Activated CD4-positive, alpha-beta T cell treated with anti-CD3 and anti-CD28 coated beads for 36 hours (primary cell): ENCODE results near the gene YPEL4. TPM values are rescaled to one million over a fixed set of nuclear protein-coding genes. Genes with fewer than 3 reads are reported as not detected.
A peak's percentile ranks its signal among the peaks of the same experiment; 100 is the strongest.

ENCODE experiments used
- ATAC-seq: fragments of 200-7000 bp; cut with Tn5 transposase; one replicate; pipeline ENCODE4 v1.10.0; 2021; ENCODE audit warnings: mild to moderate bottlenecking, moderate library complexity
- CTCF ChIA-PET: fragments of 350-600 bp; sonication (Branson Sonifier 250); formaldehyde crosslinking; loops from one replicate; lab custom pipeline; 2021; ENCODE audit warnings: antibody characterized with exemption; lab: Charles Lee
- POLR2A ChIA-PET: fragments of 350-600 bp; sonication (Branson Sonifier 250); formaldehyde crosslinking; loops from one replicate; lab custom pipeline; 2021; ENCODE audit warnings: antibody characterized with exemption, inconsistent platforms; lab: Charles Lee
- DNase-seq: peaks from one replicate; pipeline ENCODE4 v3.0.0-alpha.2; 2020
- H3K27ac Mint-ChIP-seq: one replicate; pipeline ENCODE4 v1.8.0; 2021; ENCODE audit warnings: mixed read lengths
- H3K27me3 Mint-ChIP-seq: one replicate; pipeline ENCODE4 v1.8.0; 2021; ENCODE audit warnings: mixed read lengths
- H3K36me3 Mint-ChIP-seq: one replicate; pipeline ENCODE4 v1.8.0; 2021; ENCODE audit warnings: low read depth, mixed read lengths
- H3K4me1 Mint-ChIP-seq: one replicate; pipeline ENCODE4 v1.8.0; 2021; ENCODE audit warnings: mixed read lengths
- H3K4me3 Mint-ChIP-seq: one replicate; pipeline ENCODE4 v1.8.0; 2021; ENCODE audit warnings: mild to moderate bottlenecking, moderate library complexity, mixed read lengths
- H3K9me3 Mint-ChIP-seq: one replicate; pipeline ENCODE4 v1.8.0; 2021; ENCODE audit warnings: low read depth, mixed read lengths
- intact Hi-C, 2 experiments: fragments of 100-400 bp; cut with DNase I in 1 of 2; cut with micrococcal nuclease in 1 of 2; formaldehyde crosslinking; loops; one replicate each; pipeline versions ENCODE4 v1.14.2 to v1.15.1; 2022 to 2024; cut with DNase I, micrococcal nuclease
- total RNA-seq, 2 experiments: library from RNA; stranded (reverse); gene quantifications; one replicate each; pipeline ENCODE4 v1.2.3, GENCODE V29; 2021

Gene YPEL4
- total RNA-seq, 2 experiments from 2014 or later = 0.43 to 0.47 TPM

DNA sequence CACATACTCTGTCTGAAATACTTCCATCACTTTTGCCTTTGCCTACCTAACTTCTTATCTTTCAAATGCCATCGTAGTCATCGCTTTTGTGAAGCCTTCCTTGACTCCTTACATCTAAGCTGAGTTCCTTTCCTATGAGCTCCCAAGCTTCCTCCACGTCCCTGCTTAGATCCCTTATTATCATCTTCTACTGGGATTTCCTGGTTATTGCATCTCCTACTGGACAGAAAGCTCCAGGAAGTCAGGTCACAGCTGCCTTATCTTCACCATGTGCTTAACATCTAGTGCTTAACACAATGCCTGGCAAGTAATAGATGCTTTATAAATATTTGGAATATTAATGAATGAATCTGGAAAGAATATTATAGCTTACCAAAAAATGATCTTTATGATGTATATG is 5.9 kb downstream of the YPEL4 start:
- ChIA-PET CTCF (interaction anchor here (0.6 to 7.3 kb wide), 28 partner anchors 9 to 200 kb away, joined by 3 to 80 read pairs (median 5); partner anchors contain the start of genes SLC43A1 and UBE2L6), POLR2A (interaction anchor here (0.6 kb wide), 1 partner anchor 208 kb away, joined by 4 read pairs; no protein-coding TSS in a partner anchor)
- Mint-ChIP-seq H3K36me3 (no peaks in the 10 kb centered on the region), H3K4me1 (peaks cover 24% of the 10 kb centered on the region), H3K9me3 (no peaks in the 10 kb centered on the region), H3K27me3 (peaks cover 42% of the 10 kb centered on the region), H3K27ac (no peak overlapping the region), H3K4me3 (no peak overlapping the region)
- intact Hi-C loops = loop anchor here (1.0 kb wide), 2 partner anchors 151 to 187 kb away; no protein-coding TSS in a partner anchor
- no peak for DNase-seq
- ATAC-seq = no peak

- ATAC-seq (peak; percentile 31), DNase-seq (peak; percentile 39)
- intact Hi-C loops = loop anchor here (1.0 to 2.0 kb wide), 4 partner anchors 73 to 296 kb away; no protein-coding TSS in a partner anchor
These were observed 8.5 kb downstream of the YPEL4 start for GRCh38 chr11:57641011-57641807.

GRCh38 chr11:57640068-57640800 is 9.5 kb downstream of the YPEL4 start:
- CTCF ChIA-PET = interaction anchor here (0.5 to 7.3 kb wide), 27 partner anchors 9 to 799 kb away, joined by 3 to 118 read pairs (median 5); partner anchors contain the start of genes CLP1, SLC43A1, SLC43A3 and UBE2L6
- Mint-ChIP-seq H3K36me3 (no peaks in the 10 kb centered on the region), H3K27ac (no peak overlapping the region), H3K27me3 (peaks cover 12% of the 10 kb centered on the region), H3K4me1 (peaks cover 10% of the 10 kb centered on the region), H3K9me3 (no peaks in the 10 kb centered on the region), H3K4me3 (no peak overlapping the region)
- intact Hi-C loops = loop anchor here in 1 of 2 experiments (2.0 kb wide), 2 partner anchors 147 to 295 kb away; no protein-coding TSS in a partner anchor
- POLR2A ChIA-PET = interaction anchor here (0.6 to 0.7 kb wide), 2 partner anchors 20 to 38 kb away, joined by 3 to 5 read pairs; no protein-coding TSS in a partner anchor
- DNase-seq = no peak
- no peak for ATAC-seq

More at GRCh38 chr11:57641011-57641807, 8.5 kb downstream of the YPEL4 start:
- POLR2A ChIA-PET = interaction anchor here (0.7 kb wide), 1 partner anchor 73 kb away, joined by 3 read pairs; the partner anchor contains the start of gene UBE2L6
- H3K4me1 Mint-ChIP-seq = peaks cover 10% of the 10 kb centered on the region
- CTCF ChIA-PET = interaction anchor here (0.5 to 7.3 kb wide), 28 partner anchors 10 to 296 kb away, joined by 3 to 118 read pairs (median 5); partner anchors contain the start of genes CLP1, SLC43A1, SLC43A3 and TIMM10
- H3K4me3 Mint-ChIP-seq = no peak overlapping the region
- no peaks in the 10 kb centered on the region for H3K9me3 Mint-ChIP-seq
- peaks cover 21% of the 10 kb centered on the region for H3K27me3 Mint-ChIP-seq
- no peak overlapping the region for H3K27ac Mint-ChIP-seq
- no peaks in the 10 kb centered on the region for H3K36me3 Mint-ChIP-seq

- H3K9me3 Mint-ChIP-seq = no peaks in the 10 kb centered on the region
- no peaks in the 10 kb centered on the region for H3K36me3 Mint-ChIP-seq
- peak; percentile 42 for DNase-seq
- intact Hi-C loops = loop anchor here in 1 of 2 experiments (2.0 kb wide), 2 partner anchors 147 to 295 kb away; no protein-coding TSS in a partner anchor
- ChIA-PET POLR2A (interaction anchor here (0.6 kb wide), 1 partner anchor 37 kb away, joined by 5 read pairs; no protein-coding TSS in a partner anchor), CTCF (interaction anchor here (0.7 to 7.3 kb wide), 15 partner anchors 8 to 799 kb away, joined by 3 to 118 read pairs (median 9); partner anchors contain the start of genes CLP1 and UBE2L6)
- H3K4me1 Mint-ChIP-seq = peaks cover 10% of the 10 kb centered on the region
- H3K4me3 Mint-ChIP-seq = peak overlapping the region; percentile 82
- ATAC-seq = peak; percentile 27
- H3K27ac Mint-ChIP-seq = no peak overlapping the region
- H3K27me3 Mint-ChIP-seq = peaks cover 14% of the 10 kb centered on the region
These were observed 10.2 kb downstream of the YPEL4 start for GRCh38 chr11:57639321-57640067.

DNA sequence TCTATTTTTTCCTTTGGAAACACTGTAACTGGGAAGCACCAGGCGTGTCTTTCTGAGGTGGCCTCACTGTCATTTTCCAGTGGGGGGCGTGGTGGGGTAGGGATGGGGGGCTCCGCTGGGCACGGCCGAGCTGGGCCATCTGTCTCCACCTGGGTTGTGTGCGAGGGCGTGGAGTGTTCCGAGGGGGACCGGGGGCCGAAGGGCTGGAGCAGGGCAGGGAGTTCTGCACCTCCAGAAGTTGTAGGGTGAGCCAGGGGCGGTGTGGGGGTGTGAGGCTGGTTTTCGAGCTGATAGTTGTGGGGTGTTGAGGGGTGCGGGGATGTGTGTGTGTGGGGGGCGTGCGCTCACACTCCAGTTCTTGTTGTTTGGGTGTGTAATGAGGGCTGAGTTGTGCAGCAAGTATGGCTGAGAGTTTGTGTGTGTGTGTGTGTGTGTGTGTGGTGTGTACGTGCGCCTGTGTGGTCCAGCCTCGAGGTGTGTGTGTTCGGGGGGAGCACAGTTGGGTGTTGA is 10.8 kb downstream of the YPEL4 start:
- CTCF ChIA-PET = interaction anchor here (0.7 to 7.3 kb wide), 7 partner anchors 10 to 293 kb away, joined by 3 to 118 read pairs (median 5); partner anchors contain the start of gene UBE2L6
- H3K4me1 Mint-ChIP-seq = peaks cover 10% of the 10 kb centered on the region
- H3K27me3 Mint-ChIP-seq = peaks cover 18% of the 10 kb centered on the region
- peak overlapping the region; percentile 82 for H3K4me3 Mint-ChIP-seq
- peak; percentile 17 for ATAC-seq
- H3K9me3 Mint-ChIP-seq = no peaks in the 10 kb centered on the region
- intact Hi-C loops = no loop called here
- DNase-seq = peak; percentile 40
- no peaks in the 10 kb centered on the region for H3K36me3 Mint-ChIP-seq
- no peak overlapping the region for H3K27ac Mint-ChIP-seq
- POLR2A ChIA-PET = no interaction called here

GRCh38 chr11:57638005-57638781 is 11.5 kb downstream of the YPEL4 start:
- intact Hi-C loops = no loop called here
- peak overlapping the region; percentile 82 for H3K4me3 Mint-ChIP-seq
- H3K27me3 Mint-ChIP-seq = peaks cover 11% of the 10 kb centered on the region
- CTCF ChIA-PET = interaction anchor here (0.7 to 7.3 kb wide), 4 partner anchors 11 to 145 kb away, joined by 3 to 80 read pairs (median 7); no protein-coding TSS in a partner anchor
- DNase-seq (peak; percentile 41), ATAC-seq (peak; percentile 60)
- H3K9me3 Mint-ChIP-seq = no peaks in the 10 kb centered on the region
- peak overlapping the region; percentile 42 for H3K27ac Mint-ChIP-seq
- POLR2A ChIA-PET = no interaction called here
- H3K36me3 Mint-ChIP-seq = no peaks in the 10 kb centered on the region
- H3K4me1 Mint-ChIP-seq = peaks cover 10% of the 10 kb centered on the region

DNA sequence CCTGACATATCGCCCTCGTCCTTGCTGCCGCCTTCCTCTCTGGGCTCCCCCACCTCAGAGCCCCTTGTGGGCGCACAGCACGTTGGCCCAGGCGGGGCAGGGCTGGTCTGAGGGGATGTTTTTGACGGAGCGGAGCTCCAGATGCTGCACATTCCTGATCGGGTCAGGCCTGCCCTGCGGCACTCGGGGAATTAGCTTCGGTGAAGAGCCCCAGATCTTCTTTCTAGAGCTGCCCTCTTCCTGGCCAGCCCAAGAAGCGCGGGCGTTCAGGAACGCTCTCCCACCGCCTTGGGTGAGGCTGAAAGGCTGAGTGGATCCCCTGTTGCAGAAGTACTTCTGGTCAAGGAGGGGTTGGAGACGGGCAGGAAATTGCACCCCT is 12.1 kb downstream of the YPEL4 start:
- Mint-ChIP-seq H3K4me3 (peak overlapping the region; percentile 82), H3K27me3 (peaks cover 11% of the 10 kb centered on the region), H3K36me3 (no peaks in the 10 kb centered on the region), H3K4me1 (peaks cover 10% of the 10 kb centered on the region), H3K9me3 (no peaks in the 10 kb centered on the region), H3K27ac (no peak overlapping the region)
- ChIA-PET CTCF (interaction anchor here (0.9 to 1.6 kb wide), 3 partner anchors 23 to 69 kb away, joined by 3 to 5 read pairs (median 3); no protein-coding TSS in a partner anchor), POLR2A (no interaction called here)
- ATAC-seq = no peak
- intact Hi-C loops = no loop called here
- DNase-seq = no peak

DNA sequence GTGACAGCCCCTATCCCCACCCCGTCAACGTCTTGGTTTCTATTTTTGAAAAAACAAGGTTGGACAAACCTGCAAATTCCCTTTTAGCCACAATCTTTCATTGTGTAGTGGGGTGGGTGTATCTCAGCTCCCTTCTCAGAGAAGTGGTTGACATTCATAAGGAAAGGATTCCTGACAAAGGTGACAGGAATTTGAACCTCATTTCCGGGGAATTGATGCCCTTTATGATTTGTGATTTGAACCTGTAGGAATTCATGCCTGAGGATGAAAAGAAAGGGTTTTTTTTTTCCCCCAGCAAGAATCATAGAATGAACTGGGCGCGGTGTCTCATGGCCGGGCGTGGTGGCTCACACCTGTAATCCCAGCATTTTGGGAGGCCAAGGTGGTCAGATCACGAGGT is 14.5 kb downstream of the YPEL4 start:
- no peak for DNase-seq
- intact Hi-C loops = no loop called here
- ATAC-seq = no peak
- Mint-ChIP-seq H3K4me3 (no peak overlapping the region), H3K36me3 (no peaks in the 10 kb centered on the region), H3K9me3 (no peaks in the 10 kb centered on the region), H3K27ac (no peak overlapping the region), H3K27me3 (peaks cover 15% of the 10 kb centered on the region), H3K4me1 (peaks cover 10% of the 10 kb centered on the region)
- CTCF ChIA-PET = interaction anchor here (1.6 kb wide), 1 partner anchor 9 kb away, joined by 5 read pairs; no protein-coding TSS in a partner anchor
- POLR2A ChIA-PET = no interaction called here

DNA sequence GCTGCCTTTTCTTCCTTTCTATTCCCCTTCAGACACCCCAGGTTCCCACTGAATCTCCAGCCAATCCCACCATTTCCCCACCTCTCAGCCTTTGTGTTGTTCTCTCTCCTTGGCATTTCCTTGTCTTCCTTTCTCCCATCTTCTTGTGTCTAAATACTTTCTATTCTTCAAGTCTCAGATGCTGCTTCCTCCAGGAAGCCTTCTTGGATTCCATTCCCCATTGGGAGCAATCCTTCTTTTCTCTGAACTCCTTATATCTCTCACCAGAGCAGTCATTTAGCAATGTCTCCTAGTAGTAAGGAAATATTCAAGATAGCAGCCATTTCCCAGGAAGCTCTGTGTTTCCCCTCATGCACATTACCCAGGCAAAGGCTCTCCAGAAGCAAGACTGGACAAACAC is 15.4 kb downstream of the YPEL4 start:
- DNase-seq (no peak), ATAC-seq (no peak)
- H3K27ac Mint-ChIP-seq = no peak overlapping the region
- H3K27me3 Mint-ChIP-seq = peaks cover 15% of the 10 kb centered on the region
- no peaks in the 10 kb centered on the region for H3K36me3 Mint-ChIP-seq
- no peaks in the 10 kb centered on the region for H3K9me3 Mint-ChIP-seq
- no peak overlapping the region for H3K4me3 Mint-ChIP-seq
- CTCF ChIA-PET = interaction anchor here (0.6 to 1.6 kb wide), 7 partner anchors 10 to 1148 kb away, joined by 3 to 5 read pairs (median 3); partner anchors contain the start of gene UBE2L6
- POLR2A ChIA-PET = interaction anchor here (0.6 kb wide), 1 partner anchor 169 kb away, joined by 3 read pairs; no protein-coding TSS in a partner anchor
- intact Hi-C loops = no loop called here
- H3K4me1 Mint-ChIP-seq = peaks cover 10% of the 10 kb centered on the region
